ENCODE results near the gene ARMC2. TPM values are rescaled to one million over a fixed set of nuclear protein-coding genes. Genes with fewer than 3 reads are reported as not detected.

Gene ARMC2
- total and polyA plus RNA-seq, 2 of the 4 experiments (the other 2 are of a cell fraction): 0.72 to 3.9 TPM

DNA sequence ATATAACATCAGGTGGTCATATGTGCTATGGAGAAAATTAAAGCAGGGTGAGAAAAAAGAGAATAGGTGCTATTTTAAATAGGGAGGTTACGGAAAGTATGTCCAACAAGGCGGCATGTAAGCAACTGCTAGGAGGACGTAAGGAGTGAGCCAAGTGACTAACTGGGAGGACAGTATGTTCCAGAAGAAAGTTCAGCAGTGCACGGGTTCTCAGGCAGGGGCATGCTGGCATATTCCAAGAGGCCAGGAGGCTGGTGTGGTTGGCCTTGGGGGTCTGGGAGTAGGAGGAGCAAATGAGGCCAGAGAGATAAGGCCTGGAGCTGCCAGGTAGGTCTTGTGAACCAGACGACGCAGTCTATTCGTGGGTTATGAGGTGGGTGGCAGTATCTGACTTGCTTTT lies 112.4 kb downstream of the ARMC2 start:
- no peak overlapping the region for H2BK5ac ChIP-seq (ENCODE audit: low read depth, low read length, poor library complexity, severe bottlenecking)
- H3K4me3 ChIP-seq (ENCODE audit: insufficient read depth, low read depth, low read length): no peak overlapping the region
- no peaks in the 10 kb centered on the region for H3K79me1 ChIP-seq (ENCODE audit: low read depth in 1 of 2, low read length in 2 of 2)
- no peak overlapping the region; the same call in 2 of the 3 replicates for H2BK15ac ChIP-seq (ENCODE audit: low read depth, low read length)
- H3K18ac ChIP-seq (ENCODE audit: low read depth, low read length): no peak overlapping the region
- no peak overlapping the region for H4K5ac ChIP-seq (ENCODE audit: low read depth, low read length)
- no peak overlapping the region for H3K9ac ChIP-seq (ENCODE audit: low read depth, low read length)
- H3K56ac ChIP-seq (ENCODE audit: extremely low read depth, insufficient read depth, low read length): no peak overlapping the region
- no TSS peak for BruUV-seq (replicated peaks)
- POLR2A ChIA-PET (ENCODE audit: unreplicated experiment): no interaction called here
- no peak overlapping the region for H3K4me2 ChIP-seq (ENCODE audit: low read depth, low read length)
- no peaks in the 10 kb centered on the region for H3K36me3 ChIP-seq (ENCODE audit: control insufficient read depth, insufficient read depth, low read length)
- no peak overlapping the region for H2AFZ ChIP-seq (replicated peaks; ENCODE audit: low read length, poor library complexity)
- DNase-seq: no peak
- no peak overlapping the region for H4K8ac ChIP-seq (ENCODE audit: low read depth in 2 of 2, low read length in 2 of 2)
- H3K4ac ChIP-seq (ENCODE audit: low read depth, low read length): no peak overlapping the region
- no peaks in the 10 kb centered on the region for H3K4me1 ChIP-seq (ENCODE audit: control insufficient read depth, insufficient read depth, low read length)
- no peaks in the 10 kb centered on the region for H3K9me3 ChIP-seq (ENCODE audit: control insufficient read depth, insufficient read depth, low read length)
- H4K20me1 ChIP-seq (ENCODE audit: insufficient read depth, low read length): no peaks in the 10 kb centered on the region
- in situ Hi-C loops (cut with MboI; ENCODE audit: low sequenced_read_pairs): no loop called here
- H2AK9ac ChIP-seq (replicated peaks; ENCODE audit: low read depth, low read length, poor library complexity): no peak overlapping the region
- no peak overlapping the region for H2AK5ac ChIP-seq (ENCODE audit: low read depth, low read length)
- H2BK20ac ChIP-seq (ENCODE audit: low read depth, low read length): no peak overlapping the region
- dilution Hi-C loops (cut with HindIII; ENCODE audit: low sequenced_read_pairs, unreplicated experiment): no loop called here
- H3K14ac ChIP-seq (replicated peaks; ENCODE audit: low read depth, low read length): no peak overlapping the region
- CTCF ChIA-PET: no interaction called here
- no peaks in the 10 kb centered on the region for H3K27me3 ChIP-seq (ENCODE audit: control insufficient read depth, insufficient read depth, low read length)
- H3K27ac ChIP-seq (ENCODE audit: insufficient read depth, low read length): no peak overlapping the region
- ATAC-seq (ENCODE audit: low read depth): no peak
- TF ChIP-seq, protein P1, sequence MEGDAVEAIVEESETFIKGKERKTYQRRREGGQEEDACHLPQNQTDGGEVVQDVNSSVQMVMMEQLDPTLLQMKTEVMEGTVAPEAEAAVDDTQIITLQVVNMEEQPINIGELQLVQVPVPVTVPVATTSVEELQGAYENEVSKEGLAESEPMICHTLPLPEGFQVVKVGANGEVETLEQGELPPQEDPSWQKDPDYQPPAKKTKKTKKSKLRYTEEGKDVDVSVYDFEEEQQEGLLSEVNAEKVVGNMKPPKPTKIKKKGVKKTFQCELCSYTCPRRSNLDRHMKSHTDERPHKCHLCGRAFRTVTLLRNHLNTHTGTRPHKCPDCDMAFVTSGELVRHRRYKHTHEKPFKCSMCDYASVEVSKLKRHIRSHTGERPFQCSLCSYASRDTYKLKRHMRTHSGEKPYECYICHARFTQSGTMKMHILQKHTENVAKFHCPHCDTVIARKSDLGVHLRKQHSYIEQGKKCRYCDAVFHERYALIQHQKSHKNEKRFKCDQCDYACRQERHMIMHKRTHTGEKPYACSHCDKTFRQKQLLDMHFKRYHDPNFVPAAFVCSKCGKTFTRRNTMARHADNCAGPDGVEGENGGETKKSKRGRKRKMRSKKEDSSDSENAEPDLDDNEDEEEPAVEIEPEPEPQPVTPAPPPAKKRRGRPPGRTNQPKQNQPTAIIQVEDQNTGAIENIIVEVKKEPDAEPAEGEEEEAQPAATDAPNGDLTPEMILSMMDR (conservative IDR thresholded peaks at IDR 0.05; ENCODE audit: low read depth, low read length): no peak
- TF ChIP-seq, protein P2, sequence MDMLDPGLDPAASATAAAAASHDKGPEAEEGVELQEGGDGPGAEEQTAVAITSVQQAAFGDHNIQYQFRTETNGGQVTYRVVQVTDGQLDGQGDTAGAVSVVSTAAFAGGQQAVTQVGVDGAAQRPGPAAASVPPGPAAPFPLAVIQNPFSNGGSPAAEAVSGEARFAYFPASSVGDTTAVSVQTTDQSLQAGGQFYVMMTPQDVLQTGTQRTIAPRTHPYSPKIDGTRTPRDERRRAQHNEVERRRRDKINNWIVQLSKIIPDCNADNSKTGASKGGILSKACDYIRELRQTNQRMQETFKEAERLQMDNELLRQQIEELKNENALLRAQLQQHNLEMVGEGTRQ (IDR thresholded peaks at IDR 0.05; ENCODE audit: low read depth, low read length): no peak
- no peak overlapping the region for H4K91ac ChIP-seq (ENCODE audit: insufficient read depth, low read depth, low read length)
- H3K9me1 ChIP-seq (ENCODE audit: insufficient read depth, low read length): no peaks in the 10 kb centered on the region; the same call in none of the 2 replicates
- intact Hi-C loops (cut with micrococcal nuclease): no loop called here
- H2BK120ac ChIP-seq (ENCODE audit: low read depth, low read length): no peak overlapping the region
- H3K23ac ChIP-seq (ENCODE audit: low read depth, low read length): no peak overlapping the region
- 100% methylated on average over 5 of the region's 7 CpGs; no CpG with 5 or more reads in 1 of the 2 experiments for WGBS, 2 experiments (ENCODE audit: extremely low coverage in 2 of 2, insufficient read length in 1 of 2)
